Suppressor macrophage treated with lipopolysaccharide for 1 hour (primary cell): ENCODE data around the gene RPS15.

ENCODE experiments used
- DNase-seq, 3 donors: peaks; one replicate each; pipeline ENCODE4 v3.0.0-alpha.2; 2020 to 2022

The RPS15 gene

GRCh38 chr19:1455002-1455335 is 16.8 kb downstream of the RPS15 start:
- DNase-seq, result no peak

GRCh38 chr19:1455336-1456120 is 17.3 kb downstream of the RPS15 start:
- peak; percentile 74 to 83 (median 77) for DNase-seq

GRCh38 chr19:1456121-1456900 is 18.1 kb downstream of the RPS15 start:
- DNase-seq, result no peak

DNA sequence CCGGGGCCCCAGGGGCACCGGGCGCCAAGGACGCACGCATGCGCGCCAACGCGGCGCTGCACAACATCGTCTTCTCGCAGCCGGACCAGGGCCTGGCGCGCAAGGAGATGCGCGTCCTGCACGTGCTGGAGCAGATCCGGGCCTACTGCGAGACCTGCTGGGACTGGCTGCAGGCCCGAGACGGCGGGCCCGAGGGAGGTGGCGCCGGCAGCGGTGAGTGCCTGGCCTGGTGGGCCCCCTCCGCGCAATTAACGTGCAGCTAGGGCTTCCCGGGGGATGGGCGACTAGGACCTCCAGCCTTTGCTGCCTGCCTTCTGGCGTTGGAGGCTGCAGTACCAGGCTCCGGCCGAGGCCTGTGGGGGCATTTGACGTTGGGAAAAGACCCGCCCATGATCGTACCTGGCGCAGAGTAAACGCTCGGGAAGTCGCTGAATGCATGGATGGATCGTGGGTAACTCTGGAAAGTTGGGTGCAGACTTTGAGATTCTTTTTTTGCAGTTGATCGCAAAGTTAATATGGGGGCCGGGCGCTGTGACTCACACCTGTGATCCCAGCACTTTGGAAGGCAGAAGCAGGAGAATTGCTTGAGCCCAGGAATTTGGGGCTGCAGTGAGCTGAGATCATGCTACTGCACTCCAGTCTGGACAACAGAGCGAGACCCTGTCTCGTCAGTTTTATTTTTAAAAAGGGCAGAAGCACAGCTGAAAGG is 19.0 kb downstream of the RPS15 start:
- DNase-seq, result no peak

GRCh38 chr19:1457892-1458291 is 19.7 kb downstream of the RPS15 start:
- no peak for DNase-seq

DNA sequence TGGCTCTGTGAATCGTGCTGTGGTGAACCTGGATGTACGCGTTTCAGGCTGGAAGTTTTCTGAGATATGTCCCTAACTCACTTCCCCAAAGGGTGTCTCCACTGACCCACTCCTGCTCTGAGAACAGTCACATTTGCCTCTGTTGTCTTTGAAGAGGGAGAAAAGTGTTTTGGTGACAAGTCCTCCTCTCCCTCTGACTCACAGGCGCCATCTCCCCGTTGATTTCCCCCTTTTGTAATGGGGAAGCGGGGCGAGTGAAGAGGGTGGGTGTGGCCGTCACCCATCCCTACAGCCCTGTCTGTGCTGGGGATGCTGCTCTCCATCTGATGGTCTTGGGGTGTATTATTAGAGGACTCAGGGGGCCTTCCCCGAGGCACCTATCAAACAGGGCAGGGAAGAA is 21.3 kb downstream of the RPS15 start:
- DNase-seq, result peak; percentile 86 to 89 (median 89)

GRCh38 chr19:1460033-1460995 is 22.1 kb downstream of the RPS15 start:
- no peak for DNase-seq

- no peak for DNase-seq
Observed at GRCh38 chr19:1461862-1462261, 23.7 kb downstream of the RPS15 start.

DNA sequence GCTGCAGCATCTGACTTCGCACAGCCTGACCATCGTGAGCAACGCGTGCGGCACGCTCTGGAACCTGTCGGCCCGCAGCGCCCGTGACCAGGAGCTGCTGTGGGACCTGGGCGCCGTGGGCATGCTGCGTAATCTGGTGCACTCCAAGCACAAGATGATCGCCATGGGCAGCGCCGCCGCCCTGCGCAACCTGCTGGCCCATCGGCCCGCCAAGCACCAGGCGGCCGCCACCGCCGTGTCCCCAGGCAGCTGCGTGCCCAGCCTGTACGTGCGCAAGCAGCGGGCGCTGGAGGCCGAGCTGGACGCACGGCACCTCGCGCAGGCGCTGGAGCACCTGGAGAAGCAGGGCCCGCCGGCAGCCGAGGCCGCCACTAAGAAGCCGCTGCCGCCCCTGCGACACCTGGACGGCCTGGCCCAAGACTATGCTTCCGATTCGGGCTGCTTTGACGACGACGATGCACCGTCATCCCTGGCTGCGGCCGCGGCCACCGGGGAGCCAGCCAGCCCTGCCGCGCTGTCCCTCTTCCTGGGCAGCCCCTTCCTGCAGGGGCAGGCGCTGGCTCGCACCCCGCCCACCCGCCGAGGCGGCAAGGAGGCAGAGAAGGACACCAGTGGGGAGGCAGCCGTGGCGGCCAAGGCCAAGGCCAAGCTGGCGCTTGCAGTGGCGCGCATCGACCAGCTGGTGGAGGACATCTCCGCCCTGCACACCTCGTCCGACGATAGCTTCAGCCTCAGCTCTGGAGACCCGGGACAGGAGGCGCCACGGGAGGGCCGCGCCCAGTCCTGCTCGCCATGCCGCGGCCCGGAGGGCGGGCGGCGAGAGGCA is 27.2 kb downstream of the RPS15 start:
- DNase-seq, result peak; percentile 54 to 75 (median 61)

DNA sequence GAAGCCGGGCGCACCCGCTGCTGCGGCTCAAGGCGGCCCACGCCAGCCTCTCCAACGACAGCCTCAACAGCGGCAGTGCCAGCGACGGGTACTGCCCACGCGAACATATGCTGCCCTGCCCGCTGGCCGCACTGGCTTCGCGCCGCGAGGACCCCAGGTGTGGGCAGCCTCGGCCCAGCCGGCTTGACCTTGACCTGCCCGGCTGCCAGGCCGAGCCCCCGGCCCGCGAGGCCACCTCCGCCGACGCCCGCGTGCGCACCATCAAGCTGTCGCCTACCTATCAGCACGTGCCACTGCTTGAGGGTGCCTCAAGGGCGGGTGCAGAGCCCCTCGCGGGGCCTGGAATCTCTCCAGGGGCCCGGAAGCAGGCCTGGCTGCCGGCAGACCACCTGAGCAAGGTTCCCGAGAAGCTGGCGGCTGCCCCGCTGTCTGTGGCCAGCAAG is 27.8 kb downstream of the RPS15 start:
- DNase-seq, result no peak

GRCh38 chr19:1466461-1467214 is 28.4 kb downstream of the RPS15 start:
- DNase-seq, result no peak

DNA sequence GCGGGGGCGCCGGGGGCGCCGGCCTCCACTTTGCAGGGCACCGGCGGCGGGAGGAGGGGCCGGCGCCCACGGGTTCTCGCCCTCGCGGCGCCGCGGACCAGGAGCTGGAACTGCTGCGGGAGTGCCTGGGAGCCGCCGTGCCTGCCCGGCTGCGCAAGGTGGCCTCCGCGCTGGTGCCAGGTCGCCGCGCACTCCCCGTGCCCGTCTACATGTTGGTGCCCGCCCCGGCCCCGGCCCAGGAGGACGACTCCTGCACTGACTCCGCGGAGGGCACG is 29.0 kb downstream of the RPS15 start:
- no peak for DNase-seq

DNA sequence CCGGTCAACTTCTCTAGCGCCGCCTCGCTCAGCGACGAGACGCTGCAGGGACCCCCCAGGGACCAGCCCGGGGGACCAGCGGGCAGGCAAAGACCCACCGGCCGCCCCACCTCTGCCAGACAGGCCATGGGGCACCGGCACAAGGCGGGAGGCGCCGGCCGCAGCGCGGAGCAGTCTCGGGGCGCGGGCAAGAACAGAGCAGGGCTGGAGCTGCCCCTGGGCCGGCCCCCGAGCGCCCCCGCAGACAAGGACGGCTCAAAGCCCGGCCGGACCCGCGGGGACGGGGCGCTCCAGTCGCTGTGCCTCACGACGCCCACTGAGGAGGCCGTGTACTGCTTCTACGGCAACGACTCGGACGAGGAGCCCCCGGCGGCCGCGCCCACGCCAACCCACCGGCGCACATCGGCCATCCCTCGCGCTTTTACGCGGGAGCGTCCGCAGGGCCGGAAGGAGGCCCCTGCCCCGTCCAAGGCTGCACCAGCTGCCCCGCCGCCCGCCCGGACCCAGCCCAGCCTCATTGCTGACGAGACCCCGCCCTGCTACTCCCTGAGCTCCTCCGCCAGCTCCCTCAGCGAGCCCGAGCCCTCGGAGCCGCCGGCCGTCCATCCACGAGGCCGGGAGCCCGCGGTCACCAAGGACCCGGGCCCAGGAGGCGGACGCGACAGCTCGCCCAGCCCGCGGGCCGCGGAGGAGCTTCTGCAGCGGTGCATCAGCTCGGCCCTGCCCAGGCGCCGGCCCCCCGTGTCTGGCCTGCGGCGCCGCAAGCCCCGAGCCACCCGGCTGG is 29.5 kb downstream of the RPS15 start:
- no peak for DNase-seq

DNA sequence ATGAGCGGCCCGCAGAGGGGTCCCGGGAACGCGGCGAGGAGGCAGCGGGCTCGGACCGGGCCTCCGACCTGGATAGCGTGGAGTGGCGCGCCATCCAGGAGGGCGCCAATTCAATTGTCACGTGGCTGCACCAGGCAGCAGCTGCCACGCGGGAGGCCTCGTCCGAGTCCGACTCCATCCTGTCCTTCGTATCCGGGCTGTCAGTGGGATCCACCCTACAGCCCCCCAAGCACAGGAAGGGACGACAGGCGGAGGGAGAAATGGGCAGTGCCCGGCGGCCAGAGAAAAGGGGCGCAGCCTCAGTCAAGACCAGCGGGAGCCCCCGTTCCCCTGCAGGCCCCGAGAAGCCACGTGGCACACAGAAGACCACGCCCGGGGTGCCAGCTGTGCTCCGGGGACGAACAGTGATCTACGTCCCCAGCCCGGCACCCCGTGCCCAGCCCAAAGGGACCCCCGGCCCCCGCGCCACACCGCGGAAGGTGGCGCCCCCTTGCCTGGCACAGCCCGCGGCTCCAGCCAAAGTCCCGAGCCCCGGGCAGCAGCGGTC is 30.2 kb downstream of the RPS15 start:
- DNase-seq, result no peak

- peak; percentile 54 to 85 (median 64) for DNase-seq
Observed at GRCh38 chr19:1468821-1469254, 30.6 kb downstream of the RPS15 start.

- peak in 1 of 3 donors; percentile 54 for DNase-seq
Observed at GRCh38 chr19:1469255-1470054, 31.3 kb downstream of the RPS15 start.

GRCh38 chr19:1470055-1470304 is 31.8 kb downstream of the RPS15 start:
- no peak for DNase-seq

DNA sequence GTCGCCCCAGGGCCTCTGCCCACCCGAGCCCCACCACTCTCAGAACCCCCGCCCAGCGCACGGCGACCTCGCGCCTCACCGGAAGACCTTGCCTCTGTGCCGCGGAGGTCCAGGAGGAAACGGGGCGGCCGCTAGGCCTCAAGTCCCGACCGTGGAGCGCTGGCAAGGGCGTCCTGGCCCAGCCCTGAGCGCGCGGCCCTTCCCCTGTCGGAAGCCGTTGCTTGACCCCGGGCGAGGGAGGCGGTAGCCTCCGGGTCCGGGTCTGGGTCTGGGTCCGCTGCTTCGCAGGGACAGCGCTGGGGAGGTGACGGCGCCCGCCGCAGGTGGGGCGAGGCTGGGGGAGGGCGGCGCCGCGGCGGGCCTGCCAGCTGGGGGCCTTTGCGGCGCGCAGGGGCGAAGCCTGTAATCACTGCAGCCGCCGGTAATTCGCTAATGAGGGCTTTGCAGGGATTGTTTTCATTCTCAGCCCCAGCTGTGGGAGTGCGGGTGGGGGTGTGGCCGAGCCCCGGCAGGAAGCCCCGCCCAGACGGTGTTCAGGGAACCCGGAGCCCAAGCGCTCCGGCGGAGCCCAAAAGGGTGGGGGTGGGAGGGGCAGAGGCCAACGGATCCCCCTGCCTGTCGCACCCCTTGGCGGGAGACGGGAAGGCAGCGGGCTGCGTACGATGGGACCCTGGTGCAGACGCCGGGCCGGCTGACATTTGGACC is 32.3 kb downstream of the RPS15 start:
- DNase-seq, result peak in 1 of 3 donors; percentile 58
